Measurements from ENCODE around the gene OR2T12. TPM values are rescaled to one million over a fixed set of nuclear protein-coding genes. Genes with fewer than 3 reads are reported as not detected.
"Not testable (repeated sequence)": the region's sequence is repeated elsewhere in the genome, so short reads cannot be mapped to it uniquely, and the experiment has no call there.

Gene OR2T12
- polyA plus RNA-seq, 2 donors: not detected

DNA sequence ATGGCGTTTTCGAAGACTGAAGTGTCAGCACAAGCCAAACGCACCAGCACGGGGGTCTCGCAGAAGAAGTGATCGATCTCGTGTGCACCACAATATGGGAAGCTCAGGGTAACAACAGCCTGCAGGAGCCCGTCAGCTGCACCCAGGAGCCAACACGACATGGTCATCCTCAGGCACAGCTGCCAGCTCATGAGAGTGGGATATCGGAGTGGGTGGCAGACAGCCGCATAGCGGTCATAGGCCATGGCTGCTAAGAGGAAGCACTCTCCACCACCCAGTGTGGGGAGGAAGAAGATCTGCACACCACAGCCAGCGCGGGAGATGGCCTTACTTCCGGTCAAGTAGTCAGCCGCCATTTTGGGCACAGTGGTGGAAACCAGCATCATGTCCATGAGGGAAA lies 30.0 kb downstream of the OR2T12 start:
- not testable (repeated sequence) for H3K27me3 ChIP-seq (ENCODE audit: control insufficient read depth in 1 of 2, insufficient read depth in 2 of 2, low read length in 2 of 2); H3K4me1 ChIP-seq (ENCODE audit: control insufficient read depth in 2 of 2, insufficient read depth in 2 of 2, low read length in 1 of 2); H3K4me3 ChIP-seq (ENCODE audit: low read depth in 1 of 2, low read length in 2 of 2); H3K27ac ChIP-seq (ENCODE audit: low read depth in 2 of 2, low read length in 1 of 2); H3K36me3 ChIP-seq (ENCODE audit: control insufficient read depth in 2 of 2, insufficient read depth in 2 of 2, low read length in 1 of 2); H3K9me3 ChIP-seq (ENCODE audit: control insufficient read depth in 2 of 2, insufficient read depth in 1 of 2, low read depth in 1 of 2, low read length in 1 of 2)
- 84 to 90% methylated on average over 5 to 13 of the region's 16 CpGs for WGBS, 2 donors

- H3K27ac ChIP-seq (ENCODE audit: low read depth in 2 of 2, low read length in 1 of 2): no peak overlapping the region
- H3K9me3 ChIP-seq (ENCODE audit: control insufficient read depth in 2 of 2, insufficient read depth in 1 of 2, low read depth in 1 of 2, low read length in 1 of 2): no peaks in the 10 kb centered on the region
- no peaks in the 10 kb centered on the region for H3K4me1 ChIP-seq (ENCODE audit: control insufficient read depth in 2 of 2, insufficient read depth in 2 of 2, low read length in 1 of 2)
- WGBS, 2 donors: 71 to 73% methylated on average over 4 of the region's 4 CpGs
- no peaks in the 10 kb centered on the region for H3K27me3 ChIP-seq (ENCODE audit: control insufficient read depth in 1 of 2, insufficient read depth in 2 of 2, low read length in 2 of 2)
- H3K36me3 ChIP-seq (ENCODE audit: control insufficient read depth in 2 of 2, insufficient read depth in 2 of 2, low read length in 1 of 2): no peaks in the 10 kb centered on the region
- H3K4me3 ChIP-seq (ENCODE audit: low read depth in 1 of 2, low read length in 2 of 2): no peak overlapping the region
These were observed 35.0 kb downstream of the OR2T12 start for GRCh38 chr1:248268178-248268577.

GRCh38 chr1:248259309-248259708 lies 43.9 kb downstream of the OR2T12 start:
- H3K27ac ChIP-seq (ENCODE audit: low read depth in 2 of 2, low read length in 1 of 2); H3K36me3 ChIP-seq (ENCODE audit: control insufficient read depth in 2 of 2, insufficient read depth in 2 of 2, low read length in 1 of 2); H3K4me3 ChIP-seq (ENCODE audit: low read depth in 1 of 2, low read length in 2 of 2); H3K9me3 ChIP-seq (ENCODE audit: control insufficient read depth in 2 of 2, insufficient read depth in 1 of 2, low read depth in 1 of 2, low read length in 1 of 2); H3K4me1 ChIP-seq (ENCODE audit: control insufficient read depth in 2 of 2, insufficient read depth in 2 of 2, low read length in 1 of 2); H3K27me3 ChIP-seq (ENCODE audit: control insufficient read depth in 1 of 2, insufficient read depth in 2 of 2, low read length in 2 of 2): not testable (repeated sequence)
- WGBS, 2 donors: 62 to 78% methylated on average over 1 of the region's 1 CpG

DNA sequence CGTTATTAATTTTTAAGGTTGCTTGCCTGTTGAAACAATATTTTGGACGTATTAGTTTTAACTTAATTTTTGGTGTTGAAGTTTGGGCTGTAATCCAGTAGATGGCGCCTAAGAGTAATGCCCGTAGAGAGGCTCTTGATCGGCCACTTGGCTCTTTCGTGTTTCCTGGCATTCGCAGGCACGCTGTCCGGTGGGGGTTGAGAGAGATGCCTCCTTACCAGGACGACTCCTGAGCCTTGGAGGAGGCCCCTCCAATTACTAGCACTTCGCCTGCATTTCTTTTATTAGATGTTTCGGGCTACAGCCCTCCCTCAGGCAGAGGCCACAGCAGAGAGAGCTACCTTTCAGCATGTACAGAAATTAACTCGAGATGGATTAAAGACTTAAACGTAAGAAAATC lies 60.0 kb downstream of the OR2T12 start:
- Histone ChIP-seq H3K27ac (ENCODE audit: low read depth in 2 of 2, low read length in 1 of 2) (no peak overlapping the region), H3K4me1 (ENCODE audit: control insufficient read depth in 2 of 2, insufficient read depth in 2 of 2, low read length in 1 of 2) (no peaks in the 10 kb centered on the region), H3K27me3 (ENCODE audit: control insufficient read depth in 1 of 2, insufficient read depth in 2 of 2, low read length in 2 of 2) (peaks cover 0 to 3% of the 10 kb centered on the region in 2 donors), H3K4me3 (ENCODE audit: low read depth in 1 of 2, low read length in 2 of 2) (no peak overlapping the region), H3K36me3 (ENCODE audit: control insufficient read depth in 2 of 2, insufficient read depth in 2 of 2, low read length in 1 of 2) (no peaks in the 10 kb centered on the region), H3K9me3 (ENCODE audit: control insufficient read depth in 2 of 2, insufficient read depth in 1 of 2, low read depth in 1 of 2, low read length in 1 of 2) (peaks cover 0 to 4% of the 10 kb centered on the region in 2 donors)
- WGBS, 2 donors: 18 to 21% methylated on average over 14 of the region's 14 CpGs

Other genes starting within 250 kb of the OR2T12 start
- gene OR2L13, start 208.2 kb downstream of the OR2T12 start, polyA plus RNA-seq: not detected
- not detected for gene OR2M5, start 158.3 kb downstream of the OR2T12 start, polyA plus RNA-seq
- gene OR2M2, start 128.6 kb downstream of the OR2T12 start, polyA plus RNA-seq: not detected
- gene OR2M3, start 106.2 kb downstream of the OR2T12 start, polyA plus RNA-seq: not detected
- not detected for gene OR2M4, start 72.0 kb downstream of the OR2T12 start, polyA plus RNA-seq
- gene OR2T33, start 25.4 kb downstream of the OR2T12 start, polyA plus RNA-seq: not detected
- gene OR2M7, start 21.1 kb upstream of the OR2T12 start, polyA plus RNA-seq: not detected
- gene OR14C36, start 45.4 kb upstream of the OR2T12 start, polyA plus RNA-seq: not detected
- gene OR2T4, start 58.2 kb upstream of the OR2T12 start, polyA plus RNA-seq: not detected
- not detected for gene OR2T6, start 72.3 kb upstream of the OR2T12 start, polyA plus RNA-seq
- not detected for gene OR2T1, start 99.6 kb upstream of the OR2T12 start, polyA plus RNA-seq
- gene OR2T2, start 142.2 kb upstream of the OR2T12 start, polyA plus RNA-seq: not detected
- not detected for gene OR2T3, start 169.9 kb upstream of the OR2T12 start, polyA plus RNA-seq
- gene OR2T5, start 185.2 kb upstream of the OR2T12 start, polyA plus RNA-seq: not detected
- gene OR2G6, start 204.6 kb upstream of the OR2T12 start, polyA plus RNA-seq: not detected